GM12892 (cell line): Measurements from ENCODE around the gene HIGD1C.

Experiments used
- POLR2A ChIP-seq: IDR thresholded peaks from 2 replicates; pipeline ENCODE4 v1.6.1; 2011; ENCODE audit warnings: low read depth, low read length, control low read depth
- POLR2AphosphoS5 ChIP-seq: IDR thresholded peaks from 2 replicates; pipeline ENCODE4 v1.6.1; 2011; ENCODE audit warnings: low read depth, low read length, control low read depth

GRCh38 chr12:50913224-50913623 is 39.1 kb upstream of the HIGD1C start:
- no peak for TF ChIP-seq POLR2A
- no peak for TF ChIP-seq POLR2AphosphoS5
